RCC 7860 (cell line): ENCODE measurements around the gene KCNS3.
"Not testable (repeated sequence)": the region's sequence is repeated elsewhere in the genome, so short reads cannot be mapped to it uniquely, and the experiment has no call there.

Source experiments
- DNase-seq: peaks from one replicate; pipeline ENCODE4 v3.0.0-alpha.2; 2015; ENCODE audit warnings: low spot score
- FAIRE-seq: peaks from 2 replicates; lab custom pipeline; 2012; peaks lifted over from hg19 to GRCh38; lab: Jason Lieb, UNC

Gene KCNS3

GRCh38 chr2:17936599-17936998 is 58.1 kb downstream of the KCNS3 start:
- FAIRE-seq = no peak

GRCh38 chr2:17940091-17940630 is 61.7 kb downstream of the KCNS3 start:
- DNase-seq = no peak
- no peak for FAIRE-seq

More at GRCh38 chr2:17936599-17936998, 58.1 kb downstream of the KCNS3 start:
- DNase-seq = no peak

GRCh38 chr2:17943444-17943843 is 65.0 kb downstream of the KCNS3 start:
- no peak for FAIRE-seq
- DNase-seq = no peak

GRCh38 chr2:17947113-17947512 is 68.6 kb downstream of the KCNS3 start:
- FAIRE-seq (no peak), DNase-seq (no peak)

GRCh38 chr2:17950006-17950405 is 71.5 kb downstream of the KCNS3 start:
- FAIRE-seq (no peak), DNase-seq (no peak)

- no peak for FAIRE-seq
- DNase-seq = no peak
Measured at GRCh38 chr2:17951563-17951962, 73.1 kb downstream of the KCNS3 start.

- FAIRE-seq (no peak), DNase-seq (no peak)
Measured at GRCh38 chr2:17958466-17959092, 80.1 kb downstream of the KCNS3 start.

- DNase-seq (no peak), FAIRE-seq (no peak)
Measured at GRCh38 chr2:17959356-17959755, 80.9 kb downstream of the KCNS3 start.

GRCh38 chr2:17959833-17960232 is 81.4 kb downstream of the KCNS3 start:
- FAIRE-seq (no peak), DNase-seq (no peak)

- DNase-seq (no peak), FAIRE-seq (no peak)
Measured at GRCh38 chr2:17960925-17961324, 82.5 kb downstream of the KCNS3 start.

- FAIRE-seq (peak; percentile 2), DNase-seq (no peak)
Measured at GRCh38 chr2:17961789-17962188, 83.3 kb downstream of the KCNS3 start.

- DNase-seq (peak; percentile 64), FAIRE-seq (peak; percentile 36)
Measured at GRCh38 chr2:17962876-17963275, 84.4 kb downstream of the KCNS3 start.

- not testable (repeated sequence) for FAIRE-seq, DNase-seq
Measured at GRCh38 chr2:17963571-17963970, 85.1 kb downstream of the KCNS3 start.

GRCh38 chr2:17965196-17965595 is 86.7 kb downstream of the KCNS3 start:
- DNase-seq (no peak), FAIRE-seq (no peak)

- no peak for FAIRE-seq
- DNase-seq = no peak
Measured at GRCh38 chr2:17966798-17967197, 88.3 kb downstream of the KCNS3 start.

- no peak for DNase-seq
- no peak for FAIRE-seq
Measured at GRCh38 chr2:17969661-17970060, 91.2 kb downstream of the KCNS3 start.

GRCh38 chr2:17971531-17972125 is 93.2 kb downstream of the KCNS3 start:
- FAIRE-seq (no peak), DNase-seq (no peak)

- no peak for DNase-seq
- no peak for FAIRE-seq
Measured at GRCh38 chr2:17972991-17973390, 94.5 kb downstream of the KCNS3 start.

GRCh38 chr2:17975401-17975800 is 96.9 kb downstream of the KCNS3 start:
- DNase-seq = no peak
- FAIRE-seq = no peak

GRCh38 chr2:17976871-17977746 is 98.6 kb downstream of the KCNS3 start:
- peak; percentile 99 for DNase-seq
- FAIRE-seq = peak; percentile 99

- DNase-seq = peak; percentile 10
- no peak for FAIRE-seq
Measured at GRCh38 chr2:17979707-17980106, 101.2 kb downstream of the KCNS3 start.
